ENCODE results near the gene CYP4F22. TPM values are rescaled to one million over a fixed set of nuclear protein-coding genes. Genes with fewer than 3 reads are reported as not detected.

CYP4F22 gene
- total RNA-seq, 1 experiment from 2014 or later = not detected

DNA sequence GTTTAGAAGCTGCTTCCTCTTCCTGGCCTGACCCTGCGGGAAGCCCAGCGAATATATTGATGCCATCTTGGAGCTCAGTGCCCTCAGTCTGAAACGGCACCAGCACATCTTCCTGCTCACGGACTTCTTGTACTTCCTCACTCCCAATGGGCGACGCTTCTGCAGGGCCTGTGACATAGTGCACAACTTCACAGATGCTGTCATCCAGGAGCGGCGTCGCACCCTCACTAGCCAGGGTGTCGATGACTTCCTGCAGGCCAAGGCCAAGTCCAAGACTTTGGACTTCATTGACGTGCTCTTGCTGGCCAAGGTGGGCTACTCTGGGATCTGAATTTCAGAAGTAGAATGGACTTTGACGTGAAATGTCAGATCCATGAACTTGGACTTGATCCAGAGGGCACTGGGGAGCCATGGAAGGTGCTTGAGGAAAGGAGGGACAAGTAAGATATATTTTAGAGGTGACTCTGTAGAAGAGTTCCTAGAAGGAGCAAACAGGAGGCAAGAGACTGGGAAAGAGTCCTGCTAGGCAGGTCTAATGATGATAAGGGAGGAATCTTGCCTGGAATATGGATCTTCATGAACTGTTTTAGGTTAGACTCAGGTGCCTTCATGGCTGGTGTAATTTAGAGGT, 68.3 kb downstream of the CYP4F22 start:
- Histone ChIP-seq H2BK15ac (ENCODE audit: low read depth, low read length) (no peak overlapping the region), H3K4ac (ENCODE audit: low read depth, low read length) (no peak overlapping the region), H4K91ac (ENCODE audit: insufficient read length, low read depth, low read length) (no peak overlapping the region), H3K14ac (ENCODE audit: insufficient read depth, low read length) (no peak overlapping the region), H4K8ac (replicated peaks; ENCODE audit: insufficient read length, low read depth, low read length) (no peak overlapping the region), H2BK5ac (ENCODE audit: insufficient read length, low read length) (no peak overlapping the region), H4K20me1 (ENCODE audit: control insufficient read depth, insufficient read depth, insufficient read length) (no peaks in the 10 kb centered on the region), H2AK5ac (ENCODE audit: insufficient read length, low read length) (no peak overlapping the region), H2AFZ (ENCODE audit: low read length) (no peak overlapping the region), H3K79me1 (ENCODE audit: insufficient read depth, low read depth, low read length, poor library complexity, severe bottlenecking) (no peaks in the 10 kb centered on the region), H3K27me3 (ENCODE audit: insufficient read depth, low read length) (no peaks in the 10 kb centered on the region), H2BK120ac (ENCODE audit: low read depth, low read length, poor library complexity, severe bottlenecking) (no peak overlapping the region), H3K79me2 (ENCODE audit: insufficient read depth, low read length) (no peaks in the 10 kb centered on the region), H3T11ph (ENCODE audit: low read length) (no peak overlapping the region), H3K4me1 (ENCODE audit: insufficient read depth, low read length) (no peaks in the 10 kb centered on the region), H3K4me2 (ENCODE audit: insufficient read depth, insufficient read length, low read length) (no peak overlapping the region), H3K9ac (ENCODE audit: extremely low read depth, insufficient read length, low read length) (no peak overlapping the region), H3K9me3 (ENCODE audit: control insufficient read depth, low read depth, low read length) (peaks cover 51% of the 10 kb centered on the region), H2BK20ac (ENCODE audit: low read depth, low read length, poor library complexity, severe bottlenecking) (no peak overlapping the region), H3K56ac (ENCODE audit: insufficient read length, low read depth, low read length) (no peak overlapping the region), H2BK12ac (ENCODE audit: insufficient read length, low read depth, low read length) (no peak overlapping the region), H3K18ac (ENCODE audit: insufficient read length, low read depth, low read length) (no peak overlapping the region), H3K27ac (ENCODE audit: insufficient read length, low read depth, low read length) (no peak overlapping the region), H3K23me2 (ENCODE audit: insufficient read length, low read depth, low read length, poor library complexity, severe bottlenecking) (no peaks in the 10 kb centered on the region), H3K23ac (ENCODE audit: insufficient read length, low read depth, low read length) (no peak overlapping the region), H4K5ac (ENCODE audit: insufficient read length, low read depth, low read length) (no peak overlapping the region)
- Mint-ChIP-seq H3K9me3 (peaks cover 67 to 89% of the 10 kb centered on the region in 2 experiments), H3K36me3 (ENCODE audit: insufficient read depth in 1 of 3, low read depth in 3 of 3) (peaks cover 2 to 29% (median 3%) of the 10 kb centered on the region in 3 experiments; a peak in 3 of 7 replicates), H3K4me3 (no peak overlapping the region), H3K27me3 (ENCODE audit: low read depth) (no peaks in the 10 kb centered on the region; the same call in none of the 2 replicates), H3K27ac (no peak overlapping the region), H3K4me1 (no peaks in the 10 kb centered on the region)
- no peak for DNase-seq
- no CpG with 5 or more reads among the region's 12 CpGs for WGBS (ENCODE audit: extremely low coverage, insufficient read length, low lambda C conversion rate)
- TF ChIP-seq, protein P1, sequence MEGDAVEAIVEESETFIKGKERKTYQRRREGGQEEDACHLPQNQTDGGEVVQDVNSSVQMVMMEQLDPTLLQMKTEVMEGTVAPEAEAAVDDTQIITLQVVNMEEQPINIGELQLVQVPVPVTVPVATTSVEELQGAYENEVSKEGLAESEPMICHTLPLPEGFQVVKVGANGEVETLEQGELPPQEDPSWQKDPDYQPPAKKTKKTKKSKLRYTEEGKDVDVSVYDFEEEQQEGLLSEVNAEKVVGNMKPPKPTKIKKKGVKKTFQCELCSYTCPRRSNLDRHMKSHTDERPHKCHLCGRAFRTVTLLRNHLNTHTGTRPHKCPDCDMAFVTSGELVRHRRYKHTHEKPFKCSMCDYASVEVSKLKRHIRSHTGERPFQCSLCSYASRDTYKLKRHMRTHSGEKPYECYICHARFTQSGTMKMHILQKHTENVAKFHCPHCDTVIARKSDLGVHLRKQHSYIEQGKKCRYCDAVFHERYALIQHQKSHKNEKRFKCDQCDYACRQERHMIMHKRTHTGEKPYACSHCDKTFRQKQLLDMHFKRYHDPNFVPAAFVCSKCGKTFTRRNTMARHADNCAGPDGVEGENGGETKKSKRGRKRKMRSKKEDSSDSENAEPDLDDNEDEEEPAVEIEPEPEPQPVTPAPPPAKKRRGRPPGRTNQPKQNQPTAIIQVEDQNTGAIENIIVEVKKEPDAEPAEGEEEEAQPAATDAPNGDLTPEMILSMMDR (conservative IDR thresholded peaks at IDR 0.05) = no peak
